ENCODE results near the gene KIF2A.
A peak's percentile ranks its signal among the peaks of the same experiment; 100 is the strongest.

The KIF2A gene

DNA sequence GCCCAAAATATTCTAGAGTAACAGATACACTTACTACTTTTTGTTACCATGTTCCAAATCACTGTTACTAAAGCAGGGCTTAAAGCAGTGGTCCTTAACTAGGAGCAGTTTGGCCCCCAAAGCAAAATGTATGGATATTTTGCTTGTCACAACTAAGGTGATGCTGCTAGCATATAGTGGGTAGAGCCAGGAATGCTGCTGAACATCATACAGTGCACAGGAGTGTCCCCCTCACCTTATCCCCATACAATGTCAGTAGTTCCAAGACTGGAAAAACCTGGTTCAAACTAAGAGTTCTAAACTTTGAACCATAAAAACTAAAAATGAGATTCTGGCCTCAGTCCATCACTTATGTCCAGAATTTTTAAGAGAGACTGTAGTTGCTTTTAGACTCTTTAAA is 69.6 kb downstream of the KIF2A start:
- intact Hi-C loops (cut with DNase I; ENCODE audit: low total_unique reads), result no loop called here
- no peak for DNase-seq
- peaks cover 50 to 76% (median 68%) of the 10 kb centered on the region in 3 donors for H3K36me3 ChIP-seq
- TF ChIP-seq, protein P1, sequence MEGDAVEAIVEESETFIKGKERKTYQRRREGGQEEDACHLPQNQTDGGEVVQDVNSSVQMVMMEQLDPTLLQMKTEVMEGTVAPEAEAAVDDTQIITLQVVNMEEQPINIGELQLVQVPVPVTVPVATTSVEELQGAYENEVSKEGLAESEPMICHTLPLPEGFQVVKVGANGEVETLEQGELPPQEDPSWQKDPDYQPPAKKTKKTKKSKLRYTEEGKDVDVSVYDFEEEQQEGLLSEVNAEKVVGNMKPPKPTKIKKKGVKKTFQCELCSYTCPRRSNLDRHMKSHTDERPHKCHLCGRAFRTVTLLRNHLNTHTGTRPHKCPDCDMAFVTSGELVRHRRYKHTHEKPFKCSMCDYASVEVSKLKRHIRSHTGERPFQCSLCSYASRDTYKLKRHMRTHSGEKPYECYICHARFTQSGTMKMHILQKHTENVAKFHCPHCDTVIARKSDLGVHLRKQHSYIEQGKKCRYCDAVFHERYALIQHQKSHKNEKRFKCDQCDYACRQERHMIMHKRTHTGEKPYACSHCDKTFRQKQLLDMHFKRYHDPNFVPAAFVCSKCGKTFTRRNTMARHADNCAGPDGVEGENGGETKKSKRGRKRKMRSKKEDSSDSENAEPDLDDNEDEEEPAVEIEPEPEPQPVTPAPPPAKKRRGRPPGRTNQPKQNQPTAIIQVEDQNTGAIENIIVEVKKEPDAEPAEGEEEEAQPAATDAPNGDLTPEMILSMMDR (IDR thresholded peaks at IDR 0.05), result no peak
- H3K27ac ChIP-seq, result no peak overlapping the region
- no peaks in the 10 kb centered on the region for H3K4me1 ChIP-seq
- no peak overlapping the region for H3K4me3 ChIP-seq
- no peaks in the 10 kb centered on the region for H3K27me3 ChIP-seq
- H3K9me3 ChIP-seq, result no peaks in the 10 kb centered on the region

DNA sequence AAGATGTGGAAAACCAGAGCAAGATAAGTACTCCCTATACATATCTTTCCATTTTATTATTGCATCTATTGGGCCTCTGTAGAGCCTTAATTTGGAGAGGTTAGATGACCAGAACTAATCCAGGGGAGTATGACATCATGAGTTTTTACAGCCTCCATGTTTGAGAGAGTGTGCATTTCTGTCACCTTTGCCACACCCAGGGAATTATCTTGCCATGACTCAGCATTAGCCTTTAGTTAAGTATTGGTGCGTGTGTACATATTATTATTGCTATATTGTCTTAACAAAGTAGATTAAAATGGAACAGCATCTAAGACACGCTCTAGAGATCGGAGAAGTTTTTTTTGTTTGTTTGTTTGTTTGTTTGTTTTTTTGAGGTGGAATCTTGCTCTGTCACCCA is 70.1 kb downstream of the KIF2A start:
- Histone ChIP-seq H3K27me3 (no peaks in the 10 kb centered on the region), H3K9me3 (no peaks in the 10 kb centered on the region), H3K27ac (no peak overlapping the region), H3K36me3 (peaks cover 54 to 80% (median 70%) of the 10 kb centered on the region in 3 donors), H3K4me3 (no peak overlapping the region), H3K4me1 (no peaks in the 10 kb centered on the region)
- intact Hi-C loops (cut with DNase I; ENCODE audit: low total_unique reads), result no loop called here
- TF ChIP-seq, protein P1 (IDR thresholded peaks at IDR 0.05), result no peak
- DNase-seq, result no peak

DNA sequence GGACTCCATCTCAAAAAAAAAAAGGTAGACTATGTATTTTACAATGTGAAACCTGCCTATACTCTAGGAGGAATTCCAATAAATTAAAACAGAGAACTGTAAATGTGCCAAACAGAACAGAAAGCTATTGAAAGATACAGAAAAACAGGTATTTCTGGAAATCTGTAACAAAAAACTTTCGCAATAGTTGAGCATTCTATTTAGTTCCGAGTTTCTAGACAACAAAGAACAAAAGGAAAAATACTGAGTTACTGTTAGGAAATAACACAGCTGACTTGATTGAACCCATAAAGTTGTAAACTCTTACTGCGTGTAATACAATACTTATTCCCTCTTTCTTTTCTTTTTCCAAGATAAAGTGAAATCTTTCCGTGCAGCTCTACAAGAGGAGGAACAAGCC is 79.1 kb downstream of the KIF2A start:
- no peak for DNase-seq
- peaks cover 35 to 62% (median 54%) of the 10 kb centered on the region in 3 donors for H3K36me3 ChIP-seq
- H3K27me3 ChIP-seq, result no peaks in the 10 kb centered on the region
- TF ChIP-seq, protein P1 (IDR thresholded peaks at IDR 0.05), result no peak
- H3K27ac ChIP-seq, result no peak overlapping the region
- no peaks in the 10 kb centered on the region for H3K9me3 ChIP-seq
- H3K4me3 ChIP-seq, result no peak overlapping the region
- H3K4me1 ChIP-seq, result peaks cover 0 to 18% (median 0%) of the 10 kb centered on the region in 4 donors
- intact Hi-C loops (cut with DNase I; ENCODE audit: low total_unique reads), result no loop called here

DNA sequence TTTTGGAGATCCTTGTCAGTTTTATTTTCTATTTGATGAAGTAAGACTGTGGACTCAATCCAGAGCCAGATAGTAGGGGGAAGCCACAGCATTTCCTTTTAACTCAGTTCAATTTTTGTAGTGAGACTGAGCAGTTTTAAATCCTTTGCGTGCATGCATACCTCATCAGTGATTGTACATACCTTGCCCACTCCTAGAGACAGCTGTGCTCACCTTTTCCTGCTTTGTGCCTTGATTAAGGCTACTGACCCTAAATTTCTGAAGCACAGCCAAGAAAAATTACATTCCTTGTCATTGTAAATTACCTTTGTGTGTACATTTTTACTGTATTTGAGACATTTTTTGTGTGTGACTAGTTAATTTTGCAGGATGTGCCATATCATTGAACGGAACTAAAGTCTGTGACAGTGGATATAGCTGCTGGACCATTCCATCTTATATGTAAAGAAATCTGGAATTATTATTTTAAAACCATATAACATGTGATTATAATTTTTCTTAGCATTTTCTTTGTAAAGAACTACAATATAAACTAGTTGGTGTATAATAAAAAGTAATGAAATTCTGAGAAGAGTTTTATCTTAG is 79.9 kb downstream of the KIF2A start:
- no peak for DNase-seq
- TF ChIP-seq, protein P1 (IDR thresholded peaks at IDR 0.05), result no peak
- intact Hi-C loops (cut with DNase I; ENCODE audit: low total_unique reads), result no loop called here
- peaks cover 0 to 18% (median 0%) of the 10 kb centered on the region in 4 donors for H3K4me1 ChIP-seq
- H3K36me3 ChIP-seq, result peaks cover 27 to 65% (median 54%) of the 10 kb centered on the region in 3 donors
- H3K27ac ChIP-seq, result no peak overlapping the region
- no peak overlapping the region for H3K4me3 ChIP-seq
- no peaks in the 10 kb centered on the region for H3K27me3 ChIP-seq
- no peaks in the 10 kb centered on the region for H3K9me3 ChIP-seq

DNA sequence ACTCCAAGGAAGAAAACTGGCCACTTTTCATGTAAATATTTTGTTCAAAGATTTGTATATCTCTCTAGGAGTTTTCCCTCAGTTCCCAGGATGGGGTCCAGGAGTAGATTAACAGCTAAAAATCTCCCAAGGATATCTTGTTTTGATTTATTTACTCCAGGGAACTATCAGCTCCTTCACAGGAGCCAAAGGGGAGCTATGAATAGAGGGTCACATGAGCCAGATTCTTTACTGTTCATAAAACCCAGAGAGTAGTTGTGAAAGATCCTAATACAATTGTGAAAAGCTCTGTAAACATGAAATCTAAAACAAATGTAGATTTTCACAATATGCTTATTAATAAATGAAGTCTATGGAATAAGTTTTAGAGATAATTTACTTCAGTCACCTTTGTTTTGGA is 80.8 kb downstream of the KIF2A start:
- TF ChIP-seq, protein P1 (IDR thresholded peaks at IDR 0.05), result no peak
- Histone ChIP-seq H3K27ac (peak overlapping the region in 1 of 2 donors; percentile 16), H3K36me3 (peaks cover 20 to 59% (median 54%) of the 10 kb centered on the region in 3 donors), H3K9me3 (no peaks in the 10 kb centered on the region), H3K4me1 (peaks cover 0 to 18% (median 0%) of the 10 kb centered on the region in 4 donors), H3K27me3 (no peaks in the 10 kb centered on the region), H3K4me3 (no peak overlapping the region)
- intact Hi-C loops (cut with DNase I; ENCODE audit: low total_unique reads), result no loop called here
- DNase-seq, result no peak
